Measurements from ENCODE around the gene FHAD1. TPM values are rescaled to one million over a fixed set of nuclear protein-coding genes. Genes with fewer than 3 reads are reported as not detected.

FHAD1 gene
- polyA plus RNA-seq, 1 of the 3 experiments (the other 2 are of a cell fraction), result 0.48 TPM

DNA sequence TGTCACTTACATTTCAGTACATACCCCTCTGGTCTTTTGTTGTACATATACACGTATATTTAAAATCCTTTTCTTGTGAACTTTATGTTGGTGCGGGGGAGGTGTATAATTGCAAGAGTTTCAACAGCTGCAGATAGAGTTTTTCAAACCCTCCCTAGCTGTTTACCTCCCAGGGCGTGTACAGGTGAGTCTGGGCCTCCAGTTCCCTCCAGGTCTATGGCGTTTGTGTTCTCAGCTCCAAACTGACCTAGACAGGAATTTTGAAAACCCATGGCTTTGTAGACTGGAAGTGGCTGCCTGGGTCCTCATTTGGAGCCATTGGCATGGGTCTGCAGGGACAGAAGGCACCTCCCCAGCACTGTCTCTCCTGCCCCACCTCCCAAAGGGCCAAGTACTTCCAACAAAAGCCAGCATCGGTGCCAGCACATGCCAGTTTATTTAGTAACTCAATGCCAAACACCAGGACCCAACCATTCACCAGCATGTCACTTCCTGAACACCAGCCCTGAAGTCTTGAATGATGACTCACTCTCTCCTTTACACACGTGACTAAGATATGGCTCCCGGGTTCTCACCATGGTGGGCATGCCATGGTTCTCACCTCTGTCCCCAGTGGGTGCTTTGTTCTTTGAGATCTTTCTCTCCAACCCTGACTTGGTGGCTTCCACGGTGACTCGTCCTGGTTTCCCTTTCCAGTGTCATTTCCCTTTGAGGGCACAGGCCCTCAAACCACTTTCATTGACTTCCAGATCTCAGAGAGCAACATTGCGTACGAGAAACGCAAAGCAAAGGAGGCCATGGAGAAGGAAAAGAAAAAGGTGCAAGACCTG is 105.3 kb downstream of the FHAD1 start:
- Histone ChIP-seq H2AFZ (ENCODE audit: low read depth) (peak overlapping the region; percentile 58), H3K27me3 (ENCODE audit: insufficient read depth) (no peaks in the 10 kb centered on the region), H3K79me2 (ENCODE audit: insufficient read depth) (no peaks in the 10 kb centered on the region), H3K4me1 (ENCODE audit: control insufficient read depth in 1 of 2, insufficient read depth in 2 of 2, low read depth in 1 of 2, low read length in 1 of 2) (peaks cover 4 to 32% of the 10 kb centered on the region in 2 experiments; a peak in 3 of 4 replicates), H3K9me2 (no peaks in the 10 kb centered on the region), H3K4me3 (ENCODE audit: low read depth in 2 of 2, low read length in 1 of 2) (no peak overlapping the region), H4K20me1 (ENCODE audit: insufficient read depth) (no peaks in the 10 kb centered on the region), H3K27ac (ENCODE audit: low read depth in 2 of 2, low read length in 1 of 2) (peak overlapping the region in 1 of 2 experiments; percentile 75; a peak in 2 of 4 replicates), H3K36me3 (replicated peaks in 1 of 2; ENCODE audit: control insufficient read depth in 1 of 2, insufficient read depth in 2 of 2, low read length in 1 of 2) (no peaks in the 10 kb centered on the region), H3F3A (replicated peaks; ENCODE audit: insufficient read depth) (peaks cover 39% of the 10 kb centered on the region), H3K9ac (peak overlapping the region; percentile 23; the same call in 1 of the 2 replicates), H3K9me3 (no peaks in the 10 kb centered on the region), H3K4me2 (peak overlapping the region; percentile 42)
- DNase-seq, result no peak
- TF ChIP-seq CHD2 (IDR thresholded peaks at IDR 0.05; ENCODE audit: low read length, partially characterized antibody), result no peak
- TF ChIP-seq TEAD4 (IDR thresholded peaks at IDR 0.05; ENCODE audit: borderline replicate concordance, insufficient read depth), result peak; percentile 77; the same call in 1 of the 2 replicates
- peak in 1 of 2 experiments; percentile 79; a peak in 1 of 4 replicates for TF ChIP-seq EP300 (IDR thresholded peaks at IDR 0.05; ENCODE audit: borderline replicate concordance in 1 of 2, low read depth in 1 of 2, low read length in 1 of 2)
- TF ChIP-seq, protein P1, sequence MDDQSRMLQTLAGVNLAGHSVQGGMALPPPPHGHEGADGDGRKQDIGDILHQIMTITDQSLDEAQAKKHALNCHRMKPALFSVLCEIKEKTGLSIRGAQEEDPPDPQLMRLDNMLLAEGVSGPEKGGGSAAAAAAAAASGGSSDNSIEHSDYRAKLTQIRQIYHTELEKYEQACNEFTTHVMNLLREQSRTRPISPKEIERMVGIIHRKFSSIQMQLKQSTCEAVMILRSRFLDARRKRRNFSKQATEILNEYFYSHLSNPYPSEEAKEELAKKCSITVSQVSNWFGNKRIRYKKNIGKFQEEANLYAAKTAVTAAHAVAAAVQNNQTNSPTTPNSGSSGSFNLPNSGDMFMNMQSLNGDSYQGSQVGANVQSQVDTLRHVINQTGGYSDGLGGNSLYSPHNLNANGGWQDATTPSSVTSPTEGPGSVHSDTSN (IDR thresholded peaks at IDR 0.05), result peak; percentile 61
- 0 out of 2 replicates have a peak, but pooled peaks have one; percentile 22 for TF ChIP-seq TAF1 (IDR thresholded peaks at IDR 0.05; ENCODE audit: borderline replicate concordance, low read depth, low read length)
- TF ChIP-seq GABPA (IDR thresholded peaks at IDR 0.05; ENCODE audit: low read depth), result no peak
- TF ChIP-seq FOSL2 (IDR thresholded peaks at IDR 0.05; ENCODE audit: borderline replicate concordance, low read depth), result peak; percentile 93
- no peak for TF ChIP-seq GATA2 (CRISPR knock-in tag; IDR thresholded peaks at IDR 0.05)
- peak; percentile 91 for TF ChIP-seq NFIC (IDR thresholded peaks at IDR 0.05; ENCODE audit: borderline replicate concordance)
- TF ChIP-seq POLR2AphosphoS5 (IDR thresholded peaks at IDR 0.05; ENCODE audit: low read depth, low read length), result peak; percentile 46; the same call in 1 of the 2 replicates
- no peak for TF ChIP-seq SMC3 (IDR thresholded peaks at IDR 0.05; ENCODE audit: low read depth, low read length)
- TF ChIP-seq MEF2A (IDR thresholded peaks at IDR 0.05; ENCODE audit: borderline replicate concordance, low read depth), result no peak
- no peak for TF ChIP-seq MXI1 (IDR thresholded peaks at IDR 0.05; ENCODE audit: low read depth, low read length)
- TF ChIP-seq, protein P2, sequence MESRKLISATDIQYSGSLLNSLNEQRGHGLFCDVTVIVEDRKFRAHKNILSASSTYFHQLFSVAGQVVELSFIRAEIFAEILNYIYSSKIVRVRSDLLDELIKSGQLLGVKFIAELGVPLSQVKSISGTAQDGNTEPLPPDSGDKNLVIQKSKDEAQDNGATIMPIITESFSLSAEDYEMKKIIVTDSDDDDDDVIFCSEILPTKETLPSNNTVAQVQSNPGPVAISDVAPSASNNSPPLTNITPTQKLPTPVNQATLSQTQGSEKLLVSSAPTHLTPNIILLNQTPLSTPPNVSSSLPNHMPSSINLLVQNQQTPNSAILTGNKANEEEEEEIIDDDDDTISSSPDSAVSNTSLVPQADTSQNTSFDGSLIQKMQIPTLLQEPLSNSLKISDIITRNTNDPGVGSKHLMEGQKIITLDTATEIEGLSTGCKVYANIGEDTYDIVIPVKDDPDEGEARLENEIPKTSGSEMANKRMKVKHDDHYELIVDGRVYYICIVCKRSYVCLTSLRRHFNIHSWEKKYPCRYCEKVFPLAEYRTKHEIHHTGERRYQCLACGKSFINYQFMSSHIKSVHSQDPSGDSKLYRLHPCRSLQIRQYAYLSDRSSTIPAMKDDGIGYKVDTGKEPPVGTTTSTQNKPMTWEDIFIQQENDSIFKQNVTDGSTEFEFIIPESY (IDR thresholded peaks at IDR 0.05; ENCODE audit: borderline replicate concordance, low read depth), result peak; percentile 61; the same call in 1 of the 2 replicates
- no peak for TF ChIP-seq FOXJ3 (CRISPR knock-in tag; IDR thresholded peaks at IDR 0.05)
- peak; percentile 89 for TF ChIP-seq JUND (IDR thresholded peaks at IDR 0.05)
- no peak for TF ChIP-seq RXRA (IDR thresholded peaks at IDR 0.05; ENCODE audit: borderline replicate concordance, low read depth)
- 0 out of 2 replicates have a peak, but pooled peaks have one; percentile 61 for TF ChIP-seq YY1 (IDR thresholded peaks at IDR 0.05; ENCODE audit: low read depth)
- no peak for TF ChIP-seq RCOR1 (IDR thresholded peaks at IDR 0.05; ENCODE audit: low read length)
- no peak for TF ChIP-seq EZH2phosphoT487 (IDR thresholded peaks at IDR 0.05; ENCODE audit: borderline replicate concordance, low read depth)
- peak; percentile 82 for TF ChIP-seq TCF12 (IDR thresholded peaks at IDR 0.05)
- TF ChIP-seq, protein P3, sequence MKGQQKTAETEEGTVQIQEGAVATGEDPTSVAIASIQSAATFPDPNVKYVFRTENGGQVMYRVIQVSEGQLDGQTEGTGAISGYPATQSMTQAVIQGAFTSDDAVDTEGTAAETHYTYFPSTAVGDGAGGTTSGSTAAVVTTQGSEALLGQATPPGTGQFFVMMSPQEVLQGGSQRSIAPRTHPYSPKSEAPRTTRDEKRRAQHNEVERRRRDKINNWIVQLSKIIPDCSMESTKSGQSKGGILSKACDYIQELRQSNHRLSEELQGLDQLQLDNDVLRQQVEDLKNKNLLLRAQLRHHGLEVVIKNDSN (IDR thresholded peaks at IDR 0.05; ENCODE audit: borderline replicate concordance, low read depth), result peak; percentile 85
- peak; percentile 94 for TF ChIP-seq MAX (IDR thresholded peaks at IDR 0.05; ENCODE audit: low read depth)
- no peak for TF ChIP-seq RFX5 (IDR thresholded peaks at IDR 0.05; ENCODE audit: low read length)
- no peak for TF ChIP-seq SIN3A (IDR thresholded peaks at IDR 0.05; ENCODE audit: borderline replicate concordance, low read depth, low read length)
- ChIA-PET CTCF (interaction anchor here (1.4 kb wide), 1 partner anchor 79 kb away, joined by 3 read pairs; no protein-coding TSS in a partner anchor), POLR2A (no interaction called here)
- 63% methylated on average over 12 of the region's 12 CpGs for WGBS (ENCODE audit: low lambda C conversion rate)

Measured in SK-N-SH (cell line).